Ammon's horn (tissue), 1 donor: Measurements from ENCODE around the gene ANAPC15.

Source experiments
- DNase-seq: peaks from one replicate; pipeline ENCODE4 v3.0.0-alpha.2; 2016; ENCODE audit warnings: low spot score

ANAPC15 gene

GRCh38 chr11:72085621-72086351, 26.7 kb downstream of the ANAPC15 start:
- DNase-seq, result peak; percentile 90

GRCh38 chr11:72084965-72085364, 27.5 kb downstream of the ANAPC15 start:
- DNase-seq, result no peak

GRCh38 chr11:72084076-72084475, 28.4 kb downstream of the ANAPC15 start:
- no peak for DNase-seq

GRCh38 chr11:72083414-72083813, 29.1 kb downstream of the ANAPC15 start:
- DNase-seq, result no peak

- no peak for DNase-seq
Observed at GRCh38 chr11:72081821-72082453, 30.6 kb downstream of the ANAPC15 start.

GRCh38 chr11:72081184-72081644, 31.3 kb downstream of the ANAPC15 start:
- no peak for DNase-seq

- peak; percentile 100 for DNase-seq
Observed at GRCh38 chr11:72080326-72081183, 31.9 kb downstream of the ANAPC15 start, which contains the start of the genes LRRC51 and NUMA1. LRRC51 (plus strand) TSS chr11:72080850; CDS start chr11:72089084, 8,234 bp downstream. NUMA1 (minus strand) TSS chr11:72080542; CDS start chr11:72035943, 44,599 bp downstream.

- DNase-seq, result no peak
Observed at GRCh38 chr11:72079819-72080325, 32.6 kb downstream of the ANAPC15 start.

- DNase-seq, result no peak
Observed at GRCh38 chr11:72078477-72078876, 34.0 kb downstream of the ANAPC15 start.

GRCh38 chr11:72075756-72076155, 36.7 kb downstream of the ANAPC15 start:
- DNase-seq, result no peak

GRCh38 chr11:72075109-72075508, 37.4 kb downstream of the ANAPC15 start:
- DNase-seq, result peak; percentile 43

- DNase-seq, result no peak
Observed at GRCh38 chr11:72072348-72072747, 40.1 kb downstream of the ANAPC15 start.

GRCh38 chr11:72070491-72070890, 42.0 kb downstream of the ANAPC15 start:
- no peak for DNase-seq

GRCh38 chr11:72069787-72070251, 42.7 kb downstream of the ANAPC15 start:
- DNase-seq, result peak; percentile 79

GRCh38 chr11:72069200-72069599, 43.3 kb downstream of the ANAPC15 start:
- no peak for DNase-seq

- no peak for DNase-seq
Observed at GRCh38 chr11:72067676-72068075, 44.8 kb downstream of the ANAPC15 start.

GRCh38 chr11:72067266-72067665, 45.2 kb downstream of the ANAPC15 start:
- DNase-seq, result no peak

GRCh38 chr11:72066855-72067254, 45.6 kb downstream of the ANAPC15 start:
- no peak for DNase-seq

GRCh38 chr11:72061739-72062396, 50.6 kb downstream of the ANAPC15 start:
- DNase-seq, result no peak
